ENCODE data around the gene CYP4Z1.
"Not testable (repeated sequence)": the region's sequence is repeated elsewhere in the genome, so short reads cannot be mapped to it uniquely, and the experiment has no call there.

The CYP4Z1 gene

DNA sequence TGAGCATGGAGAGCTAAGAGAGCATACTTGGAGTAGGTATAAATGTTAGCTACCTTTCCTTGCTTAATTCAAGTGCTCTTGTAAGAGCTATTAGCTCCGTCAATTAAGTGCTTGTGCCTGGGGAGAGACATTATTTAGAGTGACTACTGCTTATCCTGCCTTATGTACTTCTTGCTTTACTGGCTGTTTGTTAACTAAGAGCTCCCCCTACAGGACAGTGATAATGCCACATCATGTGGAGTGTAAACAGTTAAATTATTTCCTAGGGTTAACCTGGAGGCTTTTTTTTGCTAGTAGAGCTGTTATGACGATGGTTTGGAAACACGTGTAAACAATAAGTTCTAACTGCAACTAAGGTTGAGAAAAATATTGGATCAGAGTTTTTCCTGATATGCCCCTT, 24.4 kb downstream of the CYP4Z1 start:
- H3K27me3 ChIP-seq (ENCODE audit: control insufficient read depth, insufficient read depth, low read length); H3K27ac ChIP-seq (ENCODE audit: low read depth, low read length); H3K9ac ChIP-seq (ENCODE audit: low read length); H3K36me3 ChIP-seq (ENCODE audit: control insufficient read depth, insufficient read depth, low read length); H3K4me1 ChIP-seq (ENCODE audit: control insufficient read depth, insufficient read depth, low read length); H3K4me3 ChIP-seq (ENCODE audit: low read length): not testable (repeated sequence)

GRCh38 chr1:47104816-47105215, 37.8 kb downstream of the CYP4Z1 start:
- H3K36me3 ChIP-seq (ENCODE audit: control insufficient read depth, insufficient read depth, low read length), result no peaks in the 10 kb centered on the region
- no peaks in the 10 kb centered on the region for H3K4me1 ChIP-seq (ENCODE audit: control insufficient read depth, insufficient read depth, low read length)
- H3K9ac ChIP-seq (ENCODE audit: low read length), result no peak overlapping the region
- H3K27me3 ChIP-seq (ENCODE audit: control insufficient read depth, insufficient read depth, low read length), result no peaks in the 10 kb centered on the region
- no peak overlapping the region for H3K4me3 ChIP-seq (ENCODE audit: low read length)
- no peak overlapping the region for H3K27ac ChIP-seq (ENCODE audit: low read depth, low read length)

GRCh38 chr1:47106792-47107191, 39.8 kb downstream of the CYP4Z1 start:
- H3K27ac ChIP-seq (ENCODE audit: low read depth, low read length), result no peak overlapping the region
- H3K4me1 ChIP-seq (ENCODE audit: control insufficient read depth, insufficient read depth, low read length), result no peaks in the 10 kb centered on the region
- H3K27me3 ChIP-seq (ENCODE audit: control insufficient read depth, insufficient read depth, low read length), result no peaks in the 10 kb centered on the region
- no peaks in the 10 kb centered on the region for H3K36me3 ChIP-seq (ENCODE audit: control insufficient read depth, insufficient read depth, low read length)
- no peak overlapping the region for H3K4me3 ChIP-seq (ENCODE audit: low read length)
- no peak overlapping the region for H3K9ac ChIP-seq (ENCODE audit: low read length)

GRCh38 chr1:47107851-47108574, 41.0 kb downstream of the CYP4Z1 start:
- not testable (repeated sequence) for H3K27ac ChIP-seq (ENCODE audit: low read depth, low read length); H3K36me3 ChIP-seq (ENCODE audit: control insufficient read depth, insufficient read depth, low read length)

DNA sequence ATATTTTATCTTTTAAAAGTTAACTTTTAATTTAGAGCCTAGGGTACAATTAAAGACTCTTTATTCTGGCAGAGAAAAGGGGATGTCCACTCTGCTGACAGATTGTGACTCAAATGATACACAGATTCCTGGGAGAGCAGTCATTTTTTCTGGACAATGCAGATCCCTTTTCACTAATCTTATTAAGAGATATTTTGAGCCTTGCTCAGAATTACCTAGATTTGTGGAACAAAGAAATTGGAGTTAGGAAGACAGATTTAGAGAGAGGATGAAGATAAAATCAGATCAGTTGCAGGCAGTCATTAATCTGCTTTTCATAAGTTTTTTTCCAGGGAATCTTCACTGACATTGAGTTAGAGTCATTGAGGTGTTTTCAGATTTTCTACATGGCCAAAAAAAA, 42.5 kb downstream of the CYP4Z1 start:
- not testable (repeated sequence) for H3K27me3 ChIP-seq (ENCODE audit: control insufficient read depth, insufficient read depth, low read length)

More at GRCh38 chr1:47107851-47108574, 41.0 kb downstream of the CYP4Z1 start:
- not testable (repeated sequence) for H3K27me3 ChIP-seq (ENCODE audit: control insufficient read depth, insufficient read depth, low read length); H3K4me3 ChIP-seq (ENCODE audit: low read length); H3K9ac ChIP-seq (ENCODE audit: low read length); H3K4me1 ChIP-seq (ENCODE audit: control insufficient read depth, insufficient read depth, low read length)

GRCh38 chr1:47113178-47113577, 46.1 kb downstream of the CYP4Z1 start:
- no peaks in the 10 kb centered on the region for H3K36me3 ChIP-seq (ENCODE audit: control insufficient read depth, insufficient read depth, low read length)
- H3K27me3 ChIP-seq (ENCODE audit: control insufficient read depth, insufficient read depth, low read length), result no peaks in the 10 kb centered on the region
- no peak overlapping the region for H3K4me3 ChIP-seq (ENCODE audit: low read length)
- no peak overlapping the region for H3K27ac ChIP-seq (ENCODE audit: low read depth, low read length)
- H3K4me1 ChIP-seq (ENCODE audit: control insufficient read depth, insufficient read depth, low read length), result no peaks in the 10 kb centered on the region
- no peak overlapping the region for H3K9ac ChIP-seq (ENCODE audit: low read length)

More for the DNA sequence above, 42.5 kb downstream of the CYP4Z1 start:
- not testable (repeated sequence) for H3K4me1 ChIP-seq (ENCODE audit: control insufficient read depth, insufficient read depth, low read length); H3K4me3 ChIP-seq (ENCODE audit: low read length); H3K27ac ChIP-seq (ENCODE audit: low read depth, low read length); H3K9ac ChIP-seq (ENCODE audit: low read length); H3K36me3 ChIP-seq (ENCODE audit: control insufficient read depth, insufficient read depth, low read length)

- H3K27me3 ChIP-seq (ENCODE audit: control insufficient read depth, insufficient read depth, low read length); H3K27ac ChIP-seq (ENCODE audit: low read depth, low read length); H3K9ac ChIP-seq (ENCODE audit: low read length); H3K36me3 ChIP-seq (ENCODE audit: control insufficient read depth, insufficient read depth, low read length); H3K4me3 ChIP-seq (ENCODE audit: low read length); H3K4me1 ChIP-seq (ENCODE audit: control insufficient read depth, insufficient read depth, low read length): not testable (repeated sequence)
Observed at GRCh38 chr1:47121039-47121438, 54.0 kb downstream of the CYP4Z1 start.

DNA sequence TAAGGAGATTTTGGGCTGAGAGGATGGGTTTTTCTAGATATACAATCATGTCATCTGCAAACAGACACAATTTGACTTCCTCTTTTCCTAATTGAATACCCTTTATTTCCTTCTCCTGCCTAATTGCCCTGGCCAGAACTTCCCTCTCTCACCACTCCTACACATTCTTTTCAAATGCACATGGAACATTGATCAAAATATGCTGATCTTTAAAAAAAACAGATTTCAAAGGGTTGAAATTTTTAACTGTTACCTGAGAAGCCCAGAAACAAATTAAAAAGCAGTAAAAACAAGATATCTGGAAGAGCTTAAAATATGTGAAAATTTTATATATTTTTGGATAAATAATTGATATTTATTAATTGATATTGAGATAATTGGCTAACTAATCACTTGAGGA, 57.8 kb downstream of the CYP4Z1 start:
- not testable (repeated sequence) for H3K4me1 ChIP-seq (ENCODE audit: control insufficient read depth, insufficient read depth, low read length); H3K27ac ChIP-seq (ENCODE audit: low read depth, low read length); H3K9ac ChIP-seq (ENCODE audit: low read length); H3K27me3 ChIP-seq (ENCODE audit: control insufficient read depth, insufficient read depth, low read length); H3K4me3 ChIP-seq (ENCODE audit: low read length); H3K36me3 ChIP-seq (ENCODE audit: control insufficient read depth, insufficient read depth, low read length)

DNA sequence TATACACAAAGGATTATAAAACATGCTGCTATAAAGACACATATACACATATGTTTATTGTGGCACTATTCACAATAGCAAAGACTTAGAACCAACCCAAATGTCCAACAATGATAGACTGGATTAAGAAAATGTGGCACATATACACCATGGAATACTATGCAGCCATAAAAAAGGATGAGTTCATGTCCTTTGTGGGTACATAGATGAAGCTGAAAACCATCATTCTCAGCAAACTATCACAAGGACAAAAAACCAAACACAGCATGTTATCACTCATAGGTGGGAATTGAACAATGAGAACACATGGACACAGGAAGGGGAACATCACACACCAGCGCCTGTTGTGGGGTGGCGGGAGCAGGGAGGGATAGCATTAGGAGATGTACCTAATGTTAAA, 60.0 kb downstream of the CYP4Z1 start:
- H3K27me3 ChIP-seq (ENCODE audit: control insufficient read depth, insufficient read depth, low read length); H3K27ac ChIP-seq (ENCODE audit: low read depth, low read length); H3K4me3 ChIP-seq (ENCODE audit: low read length); H3K9ac ChIP-seq (ENCODE audit: low read length); H3K36me3 ChIP-seq (ENCODE audit: control insufficient read depth, insufficient read depth, low read length); H3K4me1 ChIP-seq (ENCODE audit: control insufficient read depth, insufficient read depth, low read length): not testable (repeated sequence)

- H3K27ac ChIP-seq (ENCODE audit: low read depth, low read length), result no peak overlapping the region
- H3K4me1 ChIP-seq (ENCODE audit: control insufficient read depth, insufficient read depth, low read length), result no peaks in the 10 kb centered on the region
- H3K9ac ChIP-seq (ENCODE audit: low read length), result no peak overlapping the region
- H3K36me3 ChIP-seq (ENCODE audit: control insufficient read depth, insufficient read depth, low read length), result no peaks in the 10 kb centered on the region
- H3K4me3 ChIP-seq (ENCODE audit: low read length), result no peak overlapping the region
- H3K27me3 ChIP-seq (ENCODE audit: control insufficient read depth, insufficient read depth, low read length), result no peaks in the 10 kb centered on the region
Observed at GRCh38 chr1:47128221-47128620, 61.2 kb downstream of the CYP4Z1 start.

DNA sequence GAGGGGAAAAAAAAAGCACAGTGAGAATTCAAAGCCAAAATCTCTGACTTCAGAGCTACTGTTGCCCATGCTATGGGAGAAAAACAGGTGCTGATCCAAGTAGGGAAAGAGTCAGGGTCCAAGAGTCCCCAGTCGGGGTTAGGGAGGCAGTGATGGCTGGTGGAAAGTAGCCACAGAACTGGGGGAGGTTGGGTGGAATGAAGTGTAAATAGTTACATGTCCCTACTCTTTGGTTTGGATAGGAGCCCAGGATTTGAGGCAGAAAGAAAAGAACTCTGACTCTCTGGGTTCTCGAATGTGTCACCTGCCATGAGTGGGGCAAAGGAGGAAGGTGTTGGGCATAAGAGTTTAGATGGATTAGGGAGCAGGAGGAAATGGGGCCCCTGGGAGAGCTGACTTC, 61.8 kb downstream of the CYP4Z1 start:
- H3K4me1 ChIP-seq (ENCODE audit: control insufficient read depth, insufficient read depth, low read length); H3K27ac ChIP-seq (ENCODE audit: low read depth, low read length); H3K4me3 ChIP-seq (ENCODE audit: low read length); H3K27me3 ChIP-seq (ENCODE audit: control insufficient read depth, insufficient read depth, low read length); H3K9ac ChIP-seq (ENCODE audit: low read length); H3K36me3 ChIP-seq (ENCODE audit: control insufficient read depth, insufficient read depth, low read length): not testable (repeated sequence)

GRCh38 chr1:47129489-47130230, 62.6 kb downstream of the CYP4Z1 start:
- H3K4me1 ChIP-seq (ENCODE audit: control insufficient read depth, insufficient read depth, low read length); H3K4me3 ChIP-seq (ENCODE audit: low read length); H3K36me3 ChIP-seq (ENCODE audit: control insufficient read depth, insufficient read depth, low read length); H3K9ac ChIP-seq (ENCODE audit: low read length); H3K27me3 ChIP-seq (ENCODE audit: control insufficient read depth, insufficient read depth, low read length); H3K27ac ChIP-seq (ENCODE audit: low read depth, low read length): not testable (repeated sequence)

GRCh38 chr1:47132665-47133064, 65.6 kb downstream of the CYP4Z1 start:
- not testable (repeated sequence) for H3K4me3 ChIP-seq (ENCODE audit: low read length); H3K27ac ChIP-seq (ENCODE audit: low read depth, low read length); H3K9ac ChIP-seq (ENCODE audit: low read length); H3K27me3 ChIP-seq (ENCODE audit: control insufficient read depth, insufficient read depth, low read length); H3K36me3 ChIP-seq (ENCODE audit: control insufficient read depth, insufficient read depth, low read length); H3K4me1 ChIP-seq (ENCODE audit: control insufficient read depth, insufficient read depth, low read length)

Data from rectal smooth muscle tissue (tissue), 1 donor.